Breast epithelium (tissue), 3 donors: ENCODE measurements around the gene TBX2.

ENCODE experiments used
- CTCF ChIP-seq, 3 donors: fragments of 450-650 bp; IDR thresholded peaks; one replicate each; pipeline ENCODE4 v1.5.1; 2016 to 2017; ENCODE audit warnings: antibody characterized with exemption in 3 of 3, mild to moderate bottlenecking in 3 of 3, moderate library complexity in 3 of 3
- POLR2A ChIP-seq: fragments of 450-650 bp; IDR thresholded peaks from one replicate; pipeline ENCODE4 v1.6.1; 2016; ENCODE audit warnings: antibody characterized with exemption, mild to moderate bottlenecking, moderate library complexity
- POLR2AphosphoS5 ChIP-seq, 3 donors: sonication (generic); formaldehyde crosslinking; IDR thresholded peaks; one replicate each; pipeline ENCODE4 v1.6.1; 2017; ENCODE audit warnings: antibody characterized with exemption in 3 of 3

- TF ChIP-seq POLR2AphosphoS5 (IDR thresholded peaks at IDR 0.05) (no peak), POLR2A (no peak), CTCF (IDR thresholded peaks at IDR 0.05) (no peak)
Measured at GRCh38 chr17:61368049-61368831, 31.4 kb upstream of the TBX2 start.
